Stomach (tissue), 9 donors: ENCODE data around the gene APBA1. TPM values are rescaled to one million over a fixed set of nuclear protein-coding genes. Genes with fewer than 3 reads are reported as not detected.

Experiments
- DNase-seq, 2 donors: peaks; one replicate each; pipeline versions ENCODE4 v3.0.0 to v3.0.0-alpha.2; 2013 to 2019
- H3K27ac ChIP-seq, 5 donors: fragments of 200-600 bp in 4 of 5; sonication (generic) in 4 of 5; one replicate each; pipeline ENCODE4 v1.5.1; 2013 to 2019; ENCODE audit warnings: mild to moderate bottlenecking in 1 of 5, moderate library complexity in 1 of 5
- H3K27me3 ChIP-seq, 3 donors: fragments of 200-600 bp; sonication (generic); one replicate each; pipeline ENCODE4 v1.5.1; 2017 to 2019; ENCODE audit warnings: mixed run types in 1 of 3
- H3K36me3 ChIP-seq, 4 donors: fragments of 200-600 bp; sonication (generic); 1 replicate in 3 of 4; 2 replicates in 1 of 4; pipeline ENCODE4 v1.5.1; 2016 to 2019
- H3K4me1 ChIP-seq, 4 donors: fragments of 200-600 bp; sonication (generic); one replicate each; pipeline ENCODE4 v1.5.1; 2016 to 2019
- H3K4me3 ChIP-seq, 4 donors: fragments of 200-600 bp; sonication (generic) in 3 of 4; one replicate each; pipeline ENCODE4 v1.5.1; 2016 to 2019; ENCODE audit warnings: mild to moderate bottlenecking in 1 of 4
- H3K9me3 ChIP-seq, 4 donors: fragments of 200-600 bp; sonication (generic); one replicate each; pipeline ENCODE4 v1.5.1; 2016 to 2019
- EP300 ChIP-seq: sonication (generic); formaldehyde crosslinking; IDR thresholded peaks from one replicate; pipeline ENCODE4 v1.6.1; 2017; ENCODE audit warnings: antibody characterized with exemption
- POLR2A ChIP-seq, 4 donors: fragments of 450-650 bp; IDR thresholded peaks; one replicate each; pipeline ENCODE4 v1.6.1; 2016; ENCODE audit warnings: antibody characterized with exemption in 4 of 4, control low read depth in 2 of 4, mild to moderate bottlenecking in 1 of 4, moderate library complexity in 1 of 4
- POLR2AphosphoS5 ChIP-seq, 3 donors: sonication (generic); formaldehyde crosslinking; IDR thresholded peaks; one replicate each; pipeline ENCODE4 v1.6.1; 2016; ENCODE audit warnings: antibody characterized with exemption in 3 of 3
- WGBS, 5 donors: extraction: QIAGEN DNeasy Blood & Tissue Kit in 3 of 5; methylation state at CpG; one replicate each; pipeline versions ENCODE4 v1.1.5 to v1.1.7; 2013 to 2018; 5-methylcytosine and 5-hydroxymethylcytosine counted together
- intact Hi-C: fragments of 100-400 bp; cut with DNase I; formaldehyde crosslinking; loops from one replicate; pipeline ENCODE4 v1.15.1; 2023; ENCODE audit warnings: low total_unique reads
- polyA plus RNA-seq, 3 donors: library from polyadenylated mRNA; stranded (reverse); fragments of 200-250 nt; gene quantifications; one replicate each; pipeline ENCODE4 v1.2.3, GENCODE V29; 2013
- total RNA-seq, 5 donors: library from RNA; depleted of rRNA; stranded (reverse); fragments of >200 nt; gene quantifications; one replicate each; pipeline versions ENCODE4 v1.1.0 to v1.2.3, GENCODE V29; 2014 to 2016
- TF ChIP-seq, protein P1 (sequence below), 7 experiments: fragments of 450-650 bp in 4 of 7; fragments of 200-600 bp in 3 of 7; sonication (generic) in 3 of 7; IDR thresholded peaks; one replicate each; pipeline ENCODE4 v1.5.1; 2016 to 2019; ENCODE audit warnings: antibody characterized with exemption in 7 of 7, control low read depth in 2 of 7, mild to moderate bottlenecking in 1 of 7
- donor health status: healthy with polysubstance abuse.
- donor health status: Bipolar disorder and iron deficiency.
- donor health status: healthy.

APBA1 gene
- total and polyA plus RNA-seq, 8 donors, result 0.50 to 14.2 (median 3.2) TPM

DNA sequence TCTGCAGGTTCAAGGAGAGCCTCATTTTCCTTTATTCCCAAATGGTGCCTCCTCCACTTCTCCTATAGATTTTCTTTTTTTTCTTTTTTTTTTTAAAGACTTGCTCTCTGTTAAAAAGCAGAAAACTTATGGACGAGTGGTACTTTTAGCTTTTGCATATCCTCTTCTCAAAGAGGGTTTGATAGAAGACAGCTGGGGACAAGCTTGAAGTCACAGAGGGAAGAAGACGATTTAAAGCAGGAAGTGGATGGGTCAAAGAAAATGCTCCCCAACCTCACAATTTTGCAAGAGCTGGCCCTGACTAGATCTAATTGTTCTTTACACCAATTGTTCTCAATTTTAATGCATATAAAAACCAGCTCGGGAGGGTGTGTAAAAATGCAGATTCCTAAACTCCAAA, 48.9 kb downstream of the APBA1 start:
- 72 to 78% (median 73%) methylated on average over 3 of the region's 3 CpGs for WGBS, 5 donors

GRCh38 chr9:69622676-69623075, 49.5 kb downstream of the APBA1 start:
- TF ChIP-seq POLR2AphosphoS5 (IDR thresholded peaks at IDR 0.05) (no peak), POLR2A (IDR thresholded peaks at IDR 0.05) (no peak), EP300 (no peak)
- no peak overlapping the region for H3K4me3 ChIP-seq
- no peak overlapping the region for H3K27ac ChIP-seq
- intact Hi-C loops, result no loop called here
- DNase-seq, result peak in 1 of 2 donors; percentile 47
- H3K4me1 ChIP-seq, result peaks cover 0 to 7% (median 3%) of the 10 kb centered on the region in 4 donors
- H3K36me3 ChIP-seq, result no peaks in the 10 kb centered on the region
- 59 to 81% (median 68%) methylated on average over 3 of the region's 3 CpGs for WGBS, 5 donors
- H3K27me3 ChIP-seq, result no peaks in the 10 kb centered on the region
- H3K9me3 ChIP-seq, result no peaks in the 10 kb centered on the region

More for the DNA sequence above, 48.9 kb downstream of the APBA1 start:
- no peak overlapping the region for H3K27ac ChIP-seq
- H3K27me3 ChIP-seq, result no peaks in the 10 kb centered on the region
- H3K4me3 ChIP-seq, result no peak overlapping the region
- peaks cover 0 to 7% (median 3%) of the 10 kb centered on the region in 4 donors for H3K4me1 ChIP-seq
- H3K9me3 ChIP-seq, result no peaks in the 10 kb centered on the region
- DNase-seq, result peak in 1 of 2 donors; percentile 17
- intact Hi-C loops, result no loop called here
- TF ChIP-seq POLR2AphosphoS5 (IDR thresholded peaks at IDR 0.05), result no peak
- TF ChIP-seq EP300, result no peak
- TF ChIP-seq POLR2A (IDR thresholded peaks at IDR 0.05), result no peak
- H3K36me3 ChIP-seq, result no peaks in the 10 kb centered on the region

- 65 to 76% (median 70%) methylated on average over 3 of the region's 3 CpGs for WGBS, 5 donors
- H3K36me3 ChIP-seq, result no peaks in the 10 kb centered on the region
- DNase-seq, result no peak
- no peak overlapping the region for H3K4me3 ChIP-seq
- no peaks in the 10 kb centered on the region for H3K9me3 ChIP-seq
- intact Hi-C loops, result no loop called here
- H3K27ac ChIP-seq, result no peak overlapping the region
- TF ChIP-seq, protein P1, sequence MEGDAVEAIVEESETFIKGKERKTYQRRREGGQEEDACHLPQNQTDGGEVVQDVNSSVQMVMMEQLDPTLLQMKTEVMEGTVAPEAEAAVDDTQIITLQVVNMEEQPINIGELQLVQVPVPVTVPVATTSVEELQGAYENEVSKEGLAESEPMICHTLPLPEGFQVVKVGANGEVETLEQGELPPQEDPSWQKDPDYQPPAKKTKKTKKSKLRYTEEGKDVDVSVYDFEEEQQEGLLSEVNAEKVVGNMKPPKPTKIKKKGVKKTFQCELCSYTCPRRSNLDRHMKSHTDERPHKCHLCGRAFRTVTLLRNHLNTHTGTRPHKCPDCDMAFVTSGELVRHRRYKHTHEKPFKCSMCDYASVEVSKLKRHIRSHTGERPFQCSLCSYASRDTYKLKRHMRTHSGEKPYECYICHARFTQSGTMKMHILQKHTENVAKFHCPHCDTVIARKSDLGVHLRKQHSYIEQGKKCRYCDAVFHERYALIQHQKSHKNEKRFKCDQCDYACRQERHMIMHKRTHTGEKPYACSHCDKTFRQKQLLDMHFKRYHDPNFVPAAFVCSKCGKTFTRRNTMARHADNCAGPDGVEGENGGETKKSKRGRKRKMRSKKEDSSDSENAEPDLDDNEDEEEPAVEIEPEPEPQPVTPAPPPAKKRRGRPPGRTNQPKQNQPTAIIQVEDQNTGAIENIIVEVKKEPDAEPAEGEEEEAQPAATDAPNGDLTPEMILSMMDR (IDR thresholded peaks at IDR 0.05), result no peak
- TF ChIP-seq POLR2A (IDR thresholded peaks at IDR 0.05) (no peak), EP300 (no peak), POLR2AphosphoS5 (IDR thresholded peaks at IDR 0.05) (no peak)
- H3K4me1 ChIP-seq, result peaks cover 0 to 7% (median 3%) of the 10 kb centered on the region in 4 donors
- H3K27me3 ChIP-seq, result no peaks in the 10 kb centered on the region
Measured at GRCh38 chr9:69621730-69622460, 50.3 kb downstream of the APBA1 start.

- no peak for DNase-seq
- peaks cover 0 to 7% (median 3%) of the 10 kb centered on the region in 4 donors for H3K4me1 ChIP-seq
Measured at GRCh38 chr9:69620731-69621130, 51.4 kb downstream of the APBA1 start.

DNA sequence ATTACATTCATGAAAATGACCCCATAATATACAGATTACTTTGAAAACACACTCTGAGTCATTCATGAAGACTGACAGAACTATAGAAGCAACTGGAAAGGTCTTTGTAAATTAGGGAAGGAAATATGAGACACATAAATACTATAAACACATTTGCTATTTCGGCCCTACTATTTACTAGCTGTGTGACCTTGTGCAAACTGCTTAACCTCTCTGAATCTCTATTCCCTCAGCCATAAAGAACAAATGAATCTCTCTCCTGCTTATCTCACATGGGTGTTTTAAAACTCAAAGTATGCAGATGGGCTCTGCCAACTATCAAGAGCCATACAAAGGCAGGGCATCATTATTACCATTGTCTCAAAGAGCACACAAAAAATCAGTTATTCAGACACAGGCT, 52.9 kb downstream of the APBA1 start:
- H3K36me3 ChIP-seq, result no peaks in the 10 kb centered on the region
- H3K4me1 ChIP-seq, result peaks cover 0 to 7% (median 3%) of the 10 kb centered on the region in 4 donors
- H3K9me3 ChIP-seq, result no peaks in the 10 kb centered on the region

More at GRCh38 chr9:69620731-69621130, 51.4 kb downstream of the APBA1 start:
- H3K9me3 ChIP-seq, result no peaks in the 10 kb centered on the region
- H3K36me3 ChIP-seq, result no peaks in the 10 kb centered on the region
- TF ChIP-seq POLR2AphosphoS5 (IDR thresholded peaks at IDR 0.05) (no peak), POLR2A (IDR thresholded peaks at IDR 0.05) (no peak), EP300 (no peak)
- TF ChIP-seq, protein P1 (IDR thresholded peaks at IDR 0.05), result no peak
- no peaks in the 10 kb centered on the region for H3K27me3 ChIP-seq
- H3K4me3 ChIP-seq, result no peak overlapping the region
- intact Hi-C loops, result no loop called here
- WGBS, 5 donors, result 84 to 96% (median 92%) methylated on average over 8 of the region's 8 CpGs
- no peak overlapping the region for H3K27ac ChIP-seq

DNA sequence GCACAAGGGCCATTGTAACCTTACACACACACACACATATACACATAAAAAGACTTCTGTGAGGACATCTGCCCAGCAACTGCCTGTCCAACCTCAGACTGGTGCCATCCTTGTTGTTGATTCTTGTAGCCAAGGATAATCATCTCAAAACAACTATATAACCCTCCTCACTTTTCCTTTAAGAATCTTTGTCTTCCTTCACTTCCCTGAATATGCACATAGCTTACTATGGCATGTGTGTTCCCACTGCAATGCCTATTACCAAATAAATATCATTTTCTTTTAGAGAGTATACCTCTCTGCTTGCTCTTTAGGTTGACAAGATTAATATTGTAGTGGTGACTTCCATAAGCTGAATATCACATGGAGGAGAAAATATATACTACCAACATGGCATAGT, 55.2 kb downstream of the APBA1 start:
- intact Hi-C loops, result no loop called here

More for the DNA sequence above, 52.9 kb downstream of the APBA1 start:
- H3K27me3 ChIP-seq, result no peaks in the 10 kb centered on the region
- TF ChIP-seq POLR2A (IDR thresholded peaks at IDR 0.05), result no peak
- WGBS, 5 donors, result 59 to 88% (median 71%) methylated on average over 1 of the region's 1 CpG
- no peak for DNase-seq
- H3K27ac ChIP-seq, result no peak overlapping the region
- H3K4me3 ChIP-seq, result no peak overlapping the region
- intact Hi-C loops, result no loop called here

More for the DNA sequence above, 55.2 kb downstream of the APBA1 start:
- H3K36me3 ChIP-seq, result no peaks in the 10 kb centered on the region
- no peak for DNase-seq
- no peak for TF ChIP-seq POLR2AphosphoS5 (IDR thresholded peaks at IDR 0.05)
- TF ChIP-seq, protein P1 (IDR thresholded peaks at IDR 0.05), result no peak
- no peak for TF ChIP-seq POLR2A (IDR thresholded peaks at IDR 0.05)
- no peak for TF ChIP-seq EP300
- H3K9me3 ChIP-seq, result no peaks in the 10 kb centered on the region
- H3K4me3 ChIP-seq, result no peak overlapping the region
- H3K4me1 ChIP-seq, result no peaks in the 10 kb centered on the region
- H3K27me3 ChIP-seq, result no peaks in the 10 kb centered on the region
- no peak overlapping the region for H3K27ac ChIP-seq
